K562 (cell line): Measurements from ENCODE around the gene TCEAL1. TPM values are rescaled to one million over a fixed set of nuclear protein-coding genes. Genes with fewer than 3 reads are reported as not detected.

ENCODE experiments used
- ATAC-seq: fragments of 200-7000 bp; cut with Tn5 transposase; 3 replicates; pipeline ENCODE4 v1.9.1; 2020; ENCODE audit warnings: moderate library complexity
- BruUV-seq: library from RNA; stranded (reverse); fragments of 400-500 nt; replicated peaks from 2 replicates; lab custom pipeline; 2021; lab: Mats Ljungman, UMichigan
- CTCF ChIA-PET: fragments of 300-600 bp; formaldehyde crosslinking; extraction: SDS; loops from one replicate; lab custom pipeline; 2021; ENCODE audit warnings: low intra/inter-chr PET ratio; lab: Yijun Ruan, JAX
- POLR2A ChIA-PET: fragments of 300-600, 350-650 bp; sonication (Branson Sonifier 250); formaldehyde crosslinking; extraction: SDS; loops from one replicate; lab custom pipeline; 2021; ENCODE audit warnings: antibody characterized with exemption, inconsistent platforms; lab: Yijun Ruan, JAX
- DNase-seq, 4 experiments: peaks; one replicate each; pipeline versions ENCODE4 v3.0.0 to v3.0.0-alpha.2; 2011 to 2018; ENCODE audit warnings: low spot score in 3 of 4, mixed read lengths in 3 of 4; ENCODE audit errors: extremely low read depth in 1 of 4
- FAIRE-seq: peaks from 2 replicates; lab custom pipeline; 2011; peaks lifted over from hg19 to GRCh38; lab: Jason Lieb, UNC
- H2AFZ ChIP-seq: 2 replicates; pipeline ENCODE4 v1.6.0; 2011; ENCODE audit warnings: low read depth, low read length, control low read depth, inconsistent platforms
- H3K27ac ChIP-seq: fragments of 200-600 bp; 3 replicates; pipeline ENCODE4 v1.8.0; 2011; ENCODE audit warnings: low read depth, mild to moderate bottlenecking, control low read depth, inconsistent platforms, low read length, moderate library complexity, mixed read lengths; ENCODE audit errors: extremely low read depth
- H3K27me3 ChIP-seq, 2 experiments: fragments of 300-600 bp in 1 of 2; 2 replicates in 1 of 2; 3 replicates in 1 of 2; pipeline versions ENCODE4 v1.6.0 to v1.8.0; 2011; ENCODE audit warnings: inconsistent platforms in 2 of 2, low read length in 2 of 2, mild to moderate bottlenecking in 1 of 2, mixed read lengths in 1 of 2, moderate library complexity in 1 of 2; ENCODE audit not compliant: control insufficient read depth in 2 of 2, insufficient read depth in 2 of 2
- H3K36me3 ChIP-seq: fragments of 300-600 bp; 3 replicates; pipeline ENCODE4 v1.8.0; 2011; ENCODE audit warnings: mild to moderate bottlenecking, low read length, inconsistent platforms; ENCODE audit not compliant: control insufficient read depth, insufficient read depth
- H3K4me1 ChIP-seq, 2 experiments: fragments of 200-600 bp in 1 of 2; replicated peaks in 1 of 2; 2 replicates in 1 of 2; 3 replicates in 1 of 2; pipeline versions ENCODE4 v1.5.1 to v1.8.0; 2011; ENCODE audit warnings: inconsistent platforms in 2 of 2, low read length in 2 of 2, mild to moderate bottlenecking in 1 of 2, mixed read lengths in 1 of 2, moderate library complexity in 1 of 2; ENCODE audit not compliant: control insufficient read depth in 2 of 2, insufficient read depth in 2 of 2
- H3K4me2 ChIP-seq: 2 replicates; pipeline ENCODE4 v1.6.1; 2011; ENCODE audit warnings: low read length, control low read depth, inconsistent platforms, mixed read lengths; ENCODE audit not compliant: insufficient read depth
- H3K4me3 ChIP-seq: fragments of 200-600 bp; sonication (generic), shearing (Covaris generic); 2 replicates; pipeline ENCODE4 v1.5.1; 2016; ENCODE audit warnings: control low read depth, inconsistent platforms
- H3K79me2 ChIP-seq: fragments of 200-600 bp; 3 replicates; pipeline ENCODE4 v1.8.0; 2011; ENCODE audit warnings: low read length, inconsistent platforms; ENCODE audit not compliant: control insufficient read depth, insufficient read depth
- H3K9ac ChIP-seq, 2 experiments: 2 replicates each; pipeline versions ENCODE4 v1.6.0 to v1.6.1; 2011; ENCODE audit warnings: low read depth in 2 of 2, low read length in 2 of 2, control low read depth in 1 of 2, inconsistent platforms in 1 of 2, mild to moderate bottlenecking in 1 of 2, mixed read lengths in 1 of 2; ENCODE audit not compliant: insufficient read depth in 1 of 2
- H3K9me1 ChIP-seq: one replicate; pipeline ENCODE4 v1.6.0; 2011; ENCODE audit warnings: inconsistent platforms, mild to moderate bottlenecking, low read length, moderate library complexity; ENCODE audit not compliant: control insufficient read depth, insufficient read depth
- H3K9me3 ChIP-seq: replicated peaks from 2 replicates; pipeline ENCODE4 v1.5.1; 2011; ENCODE audit warnings: low read depth, low read length, inconsistent platforms; ENCODE audit not compliant: control insufficient read depth, insufficient read depth
- H4K20me1 ChIP-seq: replicated peaks from 2 replicates; pipeline ENCODE4 v1.6.1; 2011; ENCODE audit warnings: low read length, inconsistent platforms, mixed read lengths; ENCODE audit not compliant: control insufficient read depth, insufficient read depth
- CTBP1 ChIP-seq: fragments of 450-650 bp; IDR thresholded peaks from 2 replicates; pipeline ENCODE4 v1.6.1; 2016; ENCODE audit warnings: borderline replicate concordance
- EGR1 ChIP-seq: fragments of 450-650 bp; conservative IDR thresholded peaks from 2 replicates; pipeline ENCODE4 v1.6.1; 2017; ENCODE audit warnings: mild to moderate bottlenecking
- KDM5B ChIP-seq: fragments of 200-600 bp; sonication (generic); IDR thresholded peaks from 2 replicates; pipeline ENCODE4 v1.6.1; 2012; ENCODE audit warnings: low read depth, mild to moderate bottlenecking, moderate library complexity, low read length, control low read depth, inconsistent platforms; ENCODE audit not compliant: insufficient replicate concordance
- L3MBTL2 ChIP-seq: fragments of 450-650 bp; IDR thresholded peaks from 2 replicates; pipeline ENCODE4 v1.6.1; 2016; ENCODE audit warnings: mild to moderate bottlenecking, moderate library complexity
- LCOR ChIP-seq: sonication (generic); formaldehyde crosslinking; IDR thresholded peaks from 2 replicates; pipeline ENCODE4 v1.8.0; 2022; ENCODE audit warnings: mild to moderate bottlenecking, missing genetic modification reagents
- PHF8 ChIP-seq: fragments of 200-600 bp; sonication (generic); IDR thresholded peaks from 2 replicates; pipeline ENCODE4 v1.6.1; 2012; ENCODE audit warnings: mixed run types, mild to moderate bottlenecking, inconsistent platforms, low read length, moderate library complexity, borderline replicate concordance
- POLR2G ChIP-seq: fragments of 200-400 bp; formaldehyde crosslinking; IDR thresholded peaks from 2 replicates; pipeline ENCODE4 v1.6.1; 2017; ENCODE audit warnings: low read depth, mild to moderate bottlenecking, antibody characterized with exemption, low read length, moderate library complexity
- RAD21 ChIP-seq, 2 experiments: fragments of 250-450 bp in 1 of 2; fragments of 450-650 bp in 1 of 2; sonication (Bioruptor Pico) in 1 of 2; formaldehyde crosslinking in 1 of 2; IDR thresholded peaks in 1 of 2; conservative IDR thresholded peaks in 1 of 2; 2 replicates each; pipeline versions ENCODE4 v1.4.0 to v1.8.0; 2020 to 2022; ENCODE audit warnings: mild to moderate bottlenecking in 2 of 2, moderate library complexity in 1 of 2
- TAF7 ChIP-seq: fragments of 450-650 bp; IDR thresholded peaks from 2 replicates; pipeline ENCODE4 v1.6.1; 2016; ENCODE audit warnings: missing genetic modification characterization, missing compliant biosample characterization
- ZNF263 ChIP-seq: sonication (generic); formaldehyde crosslinking; IDR thresholded peaks from 2 replicates; pipeline ENCODE4 v1.8.0; 2022; ENCODE audit warnings: mild to moderate bottlenecking, missing genetic modification reagents, borderline replicate concordance
- WGBS: fragments of 100-300 bp; shearing (Covaris generic); methylation state at CpG from one replicate; pipeline ENCODE4 v1.1.6; 2016; ENCODE audit warnings: low coverage, mixed read lengths; ENCODE audit not compliant: insufficient coverage; ENCODE audit errors: missing lambda C conversion rate; 5-methylcytosine and 5-hydroxymethylcytosine counted together
- in situ Hi-C: fragments of 300-500 bp; cut with MboI; formaldehyde crosslinking; loops from 4 replicates; pipeline ENCODE4 v1.15.0; 2018; ENCODE audit warnings: inconsistent platforms, mixed read lengths
- intact Hi-C: fragments of 100-400 bp; cut with micrococcal nuclease; formaldehyde crosslinking; loops from 2 replicates; pipeline ENCODE4 v1.14.2; 2022
- polyA plus RNA-seq, 8 experiments: library from polyadenylated mRNA; depleted of rRNA in 4 of 8; stranded (reverse) in 5 of 8; unstranded in 3 of 8; fragments of >200 nt; fragmentation: Nextera tagmentation in 2 of 8; fragmentation: Illumina TruSeq in 1 of 8; extraction: Ambion mirVana in 2 of 8; extraction: Trizol in 1 of 8; gene quantifications; 2 replicates each; pipeline versions ENCODE4 v1.2.1 to v1.2.3, GENCODE V29; 2011 to 2014; ENCODE audit warnings: inconsistent platforms in 1 of 8, missing spikeins in 1 of 8
- total RNA-seq, 7 experiments: library from RNA; depleted of rRNA in 6 of 7; stranded (reverse); fragments of >200 nt in 6 of 7; fragmentation: Illumina TruSeq in 2 of 7; extraction: Trizol in 2 of 7; gene quantifications; 2 replicates each; pipeline versions ENCODE4 v1.2.1 to v1.2.3, GENCODE V29; 2011 to 2021; ENCODE audit warnings: low replicate concordance in 1 of 7
- TF ChIP-seq, protein P1 (sequence below), 2 experiments: IDR thresholded peaks; 2 replicates each; pipeline ENCODE4 v1.6.1; 2011; ENCODE audit warnings: borderline replicate concordance in 1 of 2, control low read depth in 1 of 2, low read depth in 1 of 2, low read length in 1 of 2, mild to moderate bottlenecking in 1 of 2, mixed read lengths in 1 of 2, moderate library complexity in 1 of 2; ENCODE audit not compliant: insufficient read depth in 1 of 2, insufficient read length in 1 of 2, poor library complexity in 1 of 2, severe bottlenecking in 1 of 2; ENCODE audit errors: extremely low read depth in 1 of 2
- TF ChIP-seq, protein P2 (sequence below): IDR thresholded peaks from 3 replicates; pipeline ENCODE4 v1.6.1; 2011; ENCODE audit warnings: borderline replicate concordance, mild to moderate bottlenecking; ENCODE audit not compliant: insufficient read length, insufficient read depth
- TF ChIP-seq, protein P3 (sequence below): fragments of 450-650 bp; IDR thresholded peaks from 2 replicates; pipeline ENCODE4 v1.7.0; 2016; ENCODE audit warnings: borderline replicate concordance

The TCEAL1 gene
- total and polyA plus RNA-seq, 9 of the 15 experiments (the other 6 are each of a cell fraction or from before 2014, with no cell fraction given): 2.1 to 5.3 (median 4.0) TPM

DNA sequence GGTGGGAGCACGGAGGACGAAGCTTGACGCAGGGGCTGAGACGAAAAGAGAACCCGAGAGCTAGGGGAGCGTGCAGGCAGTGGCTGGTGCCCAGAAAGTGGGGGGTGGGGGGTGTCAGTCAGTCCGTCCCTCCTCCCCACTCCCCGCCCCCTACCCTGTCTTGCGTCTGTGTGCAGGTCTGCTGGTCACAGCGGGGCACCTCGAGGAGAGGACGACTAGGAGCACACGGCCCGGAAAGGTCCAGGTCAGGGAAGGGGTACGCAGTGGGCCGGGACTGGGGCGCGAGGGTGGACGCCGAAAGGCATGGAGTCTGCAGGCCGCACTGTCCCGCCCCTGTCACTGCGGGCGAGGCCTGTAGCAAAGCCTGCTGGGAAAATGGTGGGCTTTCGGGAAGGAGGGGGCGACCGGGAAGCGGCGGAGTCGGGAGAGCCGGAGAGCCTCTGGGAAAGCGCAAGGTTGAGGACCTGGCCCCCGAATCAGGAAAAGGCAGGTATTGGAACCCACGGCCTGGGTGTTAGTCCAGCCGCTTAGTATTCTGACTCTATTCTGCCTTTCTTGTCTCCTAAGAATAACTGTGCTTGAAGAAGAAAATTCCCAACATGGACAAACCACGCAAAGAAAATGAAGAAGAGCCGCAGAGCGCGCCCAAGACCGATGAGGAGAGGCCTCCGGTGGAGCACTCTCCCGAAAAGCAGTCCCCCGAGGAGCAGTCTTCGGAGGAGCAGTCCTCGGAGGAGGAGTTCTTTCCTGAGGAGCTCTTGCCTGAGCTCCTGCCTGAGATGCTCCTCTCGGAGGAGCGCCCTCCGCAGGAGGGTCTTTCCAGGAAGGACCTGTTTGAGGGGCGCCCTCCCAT, 769 bp downstream of the TCEAL1 start:
- CTCF ChIA-PET: interaction anchor here (0.6 to 1.2 kb wide), 2 partner anchors 73 to 96 kb away, joined by 4 to 7 read pairs; no protein-coding TSS in a partner anchor
- no TSS peak for BruUV-seq
- Histone ChIP-seq H3K4me2 (peak overlapping the region; percentile 73), H3K27ac (peak overlapping the region; percentile 19; the same call in 2 of the 3 replicates), H4K20me1 (no peaks in the 10 kb centered on the region), H3K4me1 (peaks cover 0 to 5% of the 10 kb centered on the region in 2 experiments; a peak in 3 of 5 replicates), H3K4me3 (peak overlapping the region; percentile 45), H3K9me3 (no peaks in the 10 kb centered on the region), H2AFZ (peak overlapping the region; percentile 82), H3K79me2 (no peaks in the 10 kb centered on the region), H3K9me1 (no peaks in the 10 kb centered on the region), H3K27me3 (no peaks in the 10 kb centered on the region), H3K9ac (peak overlapping the region; percentile 39 to 70; a peak in 3 of 4 replicates), H3K36me3 (no peaks in the 10 kb centered on the region)
- in situ Hi-C loops: no loop called here
- 14% methylated on average over 22 of the region's 49 CpGs for WGBS
- intact Hi-C loops: no loop called here
- peak; percentile 28 to 67 (median 32) for DNase-seq
- POLR2A ChIA-PET: interaction anchor here (1.0 to 1.3 kb wide), 2 partner anchors 14 to 56 kb away, joined by 3 to 4 read pairs; no protein-coding TSS in a partner anchor
- peak; percentile 90 for ATAC-seq
- FAIRE-seq: peak; percentile 77
- TF ChIP-seq TAF7 (tag) (no peak), KDM5B (peak; percentile 40), RAD21 (CRISPR knock-in tag; conservative IDR thresholded peaks at IDR 0.05 in 1 of 2, IDR thresholded peaks at IDR 0.05 in 1 of 2) (0 out of 4 replicates have a peak, but pooled peaks of 1 of the 2 experiments have one; percentile 11), PHF8 (peak; percentile 67; the same call in 1 of the 2 replicates), CTBP1 (0 out of 2 replicates have a peak, but pooled peaks have one; percentile 26), ZNF263 (CRISPR knock-in tag) (peak; percentile 92), POLR2G (peak; percentile 69), L3MBTL2 (peak; percentile 14; the same call in 1 of the 2 replicates), EGR1 (0 out of 2 replicates have a peak, but pooled peaks have one; percentile 9), LCOR (CRISPR knock-in tag) (0 out of 2 replicates have a peak, but pooled peaks have one; percentile 25)
- TF ChIP-seq, protein P1, sequence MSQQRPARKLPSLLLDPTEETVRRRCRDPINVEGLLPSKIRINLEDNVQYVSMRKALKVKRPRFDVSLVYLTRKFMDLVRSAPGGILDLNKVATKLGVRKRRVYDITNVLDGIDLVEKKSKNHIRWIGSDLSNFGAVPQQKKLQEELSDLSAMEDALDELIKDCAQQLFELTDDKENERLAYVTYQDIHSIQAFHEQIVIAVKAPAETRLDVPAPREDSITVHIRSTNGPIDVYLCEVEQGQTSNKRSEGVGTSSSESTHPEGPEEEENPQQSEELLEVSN (IDR thresholded peaks at IDR 0.05; ENCODE audit: borderline replicate concordance in 1 of 2, extremely low read depth in 1 of 2, insufficient read depth in 1 of 2, insufficient read length in 1 of 2, low read depth in 1 of 2, low read length in 1 of 2, poor library complexity in 1 of 2, severe bottlenecking in 1 of 2): peak; percentile 44 to 48
- TF ChIP-seq, protein P2, sequence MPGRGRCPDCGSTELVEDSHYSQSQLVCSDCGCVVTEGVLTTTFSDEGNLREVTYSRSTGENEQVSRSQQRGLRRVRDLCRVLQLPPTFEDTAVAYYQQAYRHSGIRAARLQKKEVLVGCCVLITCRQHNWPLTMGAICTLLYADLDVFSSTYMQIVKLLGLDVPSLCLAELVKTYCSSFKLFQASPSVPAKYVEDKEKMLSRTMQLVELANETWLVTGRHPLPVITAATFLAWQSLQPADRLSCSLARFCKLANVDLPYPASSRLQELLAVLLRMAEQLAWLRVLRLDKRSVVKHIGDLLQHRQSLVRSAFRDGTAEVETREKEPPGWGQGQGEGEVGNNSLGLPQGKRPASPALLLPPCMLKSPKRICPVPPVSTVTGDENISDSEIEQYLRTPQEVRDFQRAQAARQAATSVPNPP: no peak
- TF ChIP-seq, protein P3, sequence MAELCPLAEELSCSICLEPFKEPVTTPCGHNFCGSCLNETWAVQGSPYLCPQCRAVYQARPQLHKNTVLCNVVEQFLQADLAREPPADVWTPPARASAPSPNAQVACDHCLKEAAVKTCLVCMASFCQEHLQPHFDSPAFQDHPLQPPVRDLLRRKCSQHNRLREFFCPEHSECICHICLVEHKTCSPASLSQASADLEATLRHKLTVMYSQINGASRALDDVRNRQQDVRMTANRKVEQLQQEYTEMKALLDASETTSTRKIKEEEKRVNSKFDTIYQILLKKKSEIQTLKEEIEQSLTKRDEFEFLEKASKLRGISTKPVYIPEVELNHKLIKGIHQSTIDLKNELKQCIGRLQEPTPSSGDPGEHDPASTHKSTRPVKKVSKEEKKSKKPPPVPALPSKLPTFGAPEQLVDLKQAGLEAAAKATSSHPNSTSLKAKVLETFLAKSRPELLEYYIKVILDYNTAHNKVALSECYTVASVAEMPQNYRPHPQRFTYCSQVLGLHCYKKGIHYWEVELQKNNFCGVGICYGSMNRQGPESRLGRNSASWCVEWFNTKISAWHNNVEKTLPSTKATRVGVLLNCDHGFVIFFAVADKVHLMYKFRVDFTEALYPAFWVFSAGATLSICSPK: no peak
